Left lung (tissue), 10 donors: ENCODE data around the gene OSER1. TPM values are rescaled to one million over a fixed set of nuclear protein-coding genes. Genes with fewer than 3 reads are reported as not detected.

ENCODE experiments used
- ATAC-seq: fragments of 200-7000 bp; cut with Tn5 transposase; one replicate; pipeline ENCODE4 v1.9.1; 2020; ENCODE audit warnings: moderate library complexity
- DNase-seq, 4 donors: peaks; one replicate each; pipeline ENCODE4 v3.0.0-alpha.2; 2013 to 2020
- H3K27ac ChIP-seq, 2 donors: fragments of 200-600 bp; sonication (generic) in 1 of 2; one replicate each; pipeline versions ENCODE4 v1.5.0 to v1.8.0; 2020 to 2021
- H3K27me3 ChIP-seq, 2 donors: fragments of 200-600 bp; sonication (generic) in 1 of 2; one replicate each; pipeline versions ENCODE4 v1.5.0 to v1.8.0; 2020 to 2021
- H3K36me3 ChIP-seq, 2 donors: fragments of 200-600 bp; sonication (generic) in 1 of 2; one replicate each; pipeline versions ENCODE4 v1.5.0 to v1.8.0; 2020 to 2021
- H3K4me1 ChIP-seq, 2 donors: fragments of 200-600 bp; one replicate each; pipeline ENCODE4 v1.8.0; 2021
- H3K4me3 ChIP-seq, 2 donors: fragments of 200-600 bp; sonication (generic) in 1 of 2; one replicate each; pipeline versions ENCODE4 v1.5.0 to v1.8.0; 2020 to 2021; ENCODE audit warnings: mild to moderate bottlenecking in 1 of 2
- H3K9me3 ChIP-seq, 2 donors: fragments of 200-600 bp; sonication (generic) in 1 of 2; one replicate each; pipeline versions ENCODE4 v1.5.0 to v1.8.0; 2020 to 2021
- CTCF ChIP-seq, 2 donors: fragments of 200-600 bp; sonication (generic) in 1 of 2; IDR thresholded peaks; one replicate each; pipeline versions ENCODE4 v1.5.0 to v1.8.0; 2021; ENCODE audit warnings: antibody characterized with exemption in 2 of 2
- intact Hi-C, 2 donors: fragments of 100-400 bp; cut with DNase I; formaldehyde crosslinking; loops; one replicate each; pipeline versions ENCODE4 v1.11.2 to v1.14.2; 2022
- polyA plus RNA-seq, 6 donors: library from polyadenylated mRNA; unstranded; fragments of 120-200 nt; gene quantifications; one replicate each; pipeline ENCODE4 v1.2.1, GENCODE V29; 2013; ENCODE audit not compliant: insufficient read length in 6 of 6
- total RNA-seq, 2 donors: library from RNA; stranded (reverse); fragmentation: NEBNext Ultra II Directional; extraction: Animal tissue kit (Norgen Biotek cat#: 25700); gene quantifications; one replicate each; pipeline ENCODE4 v1.2.1, GENCODE V29; 2021
- donor health status: DM: no; HTN: yes; CAD: no.
- donor health status: DM: no; HTN: no; CAD: no.

The OSER1 gene
- total and polyA plus RNA-seq, 8 donors, result 22.3 to 44.8 (median 36.8) TPM

- ATAC-seq (no peak), DNase-seq (no peak)
- no peaks in the 10 kb centered on the region for H3K4me1 ChIP-seq
- peaks cover 0 to 6% of the 10 kb centered on the region in 2 donors for H3K27me3 ChIP-seq
- H3K4me3 ChIP-seq, result no peak overlapping the region
- intact Hi-C loops, result no loop called here
- H3K27ac ChIP-seq, result no peak overlapping the region
- H3K36me3 ChIP-seq, result no peaks in the 10 kb centered on the region
- TF ChIP-seq CTCF (IDR thresholded peaks at IDR 0.05), result no peak
- no peaks in the 10 kb centered on the region for H3K9me3 ChIP-seq
Observed at GRCh38 chr20:44254073-44254472, 43.5 kb upstream of the OSER1 start.

- no peak for ATAC-seq
- Histone ChIP-seq H3K4me3 (no peak overlapping the region), H3K36me3 (no peaks in the 10 kb centered on the region), H3K9me3 (no peaks in the 10 kb centered on the region), H3K27me3 (peaks cover 0 to 12% of the 10 kb centered on the region in 2 donors), H3K4me1 (no peaks in the 10 kb centered on the region), H3K27ac (no peak overlapping the region)
- no peak for TF ChIP-seq CTCF (IDR thresholded peaks at IDR 0.05)
- DNase-seq, result no peak
- intact Hi-C loops, result no loop called here
Observed at GRCh38 chr20:44253528-44253927, 43.0 kb upstream of the OSER1 start.

GRCh38 chr20:44251284-44251683, 40.7 kb upstream of the OSER1 start:
- intact Hi-C loops, result no loop called here
- DNase-seq, result no peak
- H3K4me3 ChIP-seq, result no peak overlapping the region
- H3K9me3 ChIP-seq, result no peaks in the 10 kb centered on the region
- H3K36me3 ChIP-seq, result no peaks in the 10 kb centered on the region
- TF ChIP-seq CTCF (IDR thresholded peaks at IDR 0.05), result no peak
- H3K27ac ChIP-seq, result no peak overlapping the region
- H3K27me3 ChIP-seq, result peaks cover 14 to 34% of the 10 kb centered on the region in 2 donors
- no peaks in the 10 kb centered on the region for H3K4me1 ChIP-seq
- no peak for ATAC-seq

- H3K27me3 ChIP-seq, result peaks cover 14 to 37% of the 10 kb centered on the region in 2 donors
- DNase-seq, result no peak
- H3K4me1 ChIP-seq, result no peaks in the 10 kb centered on the region
- no peaks in the 10 kb centered on the region for H3K9me3 ChIP-seq
- H3K4me3 ChIP-seq, result no peak overlapping the region
- no peak for ATAC-seq
- no peak overlapping the region for H3K27ac ChIP-seq
- intact Hi-C loops, result no loop called here
- TF ChIP-seq CTCF (IDR thresholded peaks at IDR 0.05), result no peak
- no peaks in the 10 kb centered on the region for H3K36me3 ChIP-seq
Observed at GRCh38 chr20:44248410-44248759, 37.8 kb upstream of the OSER1 start.

- H3K9me3 ChIP-seq, result no peaks in the 10 kb centered on the region
- no peak overlapping the region for H3K4me3 ChIP-seq
- peaks cover 14 to 37% of the 10 kb centered on the region in 2 donors for H3K27me3 ChIP-seq
- no peaks in the 10 kb centered on the region for H3K36me3 ChIP-seq
- H3K4me1 ChIP-seq, result no peaks in the 10 kb centered on the region
- intact Hi-C loops, result no loop called here
- no peak overlapping the region for H3K27ac ChIP-seq
- DNase-seq (peak in 2 of 4 donors; percentile 16 to 56), ATAC-seq (peak; percentile 73)
- TF ChIP-seq CTCF (IDR thresholded peaks at IDR 0.05), result no peak
Observed at GRCh38 chr20:44247586-44248409, 37.2 kb upstream of the OSER1 start.
